Sciatic nerve (tissue), 2 donors: ENCODE measurements around the gene NUMA1. TPM values are rescaled to one million over a fixed set of nuclear protein-coding genes. Genes with fewer than 3 reads are reported as not detected.

Source experiments
- ATAC-seq: fragments of 200-7000 bp; cut with Tn5 transposase; one replicate; pipeline ENCODE4 v1.9.1; 2020; ENCODE audit warnings: mild to moderate bottlenecking, moderate library complexity
- DNase-seq: peaks from one replicate; pipeline ENCODE4 v3.0.0-alpha.2; 2020; ENCODE audit warnings: low spot score
- intact Hi-C: fragments of 100-400 bp; cut with DNase I; formaldehyde crosslinking; loops from one replicate; pipeline ENCODE4 v1.14.2; 2022
- total RNA-seq: library from RNA; stranded (reverse); fragmentation: NEBNext Ultra II Directional; extraction: Animal tissue kit (Norgen Biotek cat#: 25700); gene quantifications from one replicate; pipeline ENCODE4 v1.2.1, GENCODE V29; 2021
- donor health status: DM: no; HTN: no; CAD: no.
- donor health status: DM: no; HTN: no; CAD: no.

NUMA1 gene
- total RNA-seq, 1 donor from 2014 or later, result 241 TPM

DNA sequence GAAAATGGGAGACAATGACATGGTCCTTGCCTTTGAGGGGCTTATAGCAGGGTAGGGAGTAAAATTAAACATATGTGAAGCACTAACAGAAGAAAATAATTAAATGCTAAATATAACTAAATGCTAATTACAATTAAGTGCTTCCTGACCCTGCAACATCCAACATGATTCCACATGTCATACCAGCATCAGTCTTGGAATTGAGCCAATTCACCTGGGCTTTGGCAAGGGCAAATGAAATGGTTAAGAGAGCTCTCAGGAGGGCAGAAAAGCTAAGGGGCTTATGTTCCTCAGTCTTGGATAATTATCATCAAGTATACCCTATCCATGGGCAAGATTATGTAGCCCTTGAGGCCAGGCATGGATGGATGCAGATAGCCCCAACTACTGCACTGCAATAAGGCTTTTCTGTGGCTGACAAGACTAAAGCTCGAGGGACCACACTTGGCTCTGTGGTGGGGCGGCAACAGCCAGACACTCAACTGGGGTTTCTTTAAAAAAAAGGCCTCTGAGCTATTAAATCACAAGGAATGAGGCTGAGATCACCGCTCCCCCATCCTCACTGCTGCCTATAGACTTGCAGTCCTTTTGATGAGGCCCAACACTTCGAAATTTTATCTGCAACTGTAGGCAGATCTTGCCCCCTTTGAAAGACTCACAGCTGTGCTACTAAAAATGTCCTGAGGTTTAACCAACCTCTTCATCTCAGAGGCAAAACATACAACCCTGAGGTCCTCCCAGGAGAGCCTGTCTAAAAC lies 42.6 kb downstream of the NUMA1 start:
- ATAC-seq (no peak), DNase-seq (no peak)
- intact Hi-C loops, result no loop called here

DNA sequence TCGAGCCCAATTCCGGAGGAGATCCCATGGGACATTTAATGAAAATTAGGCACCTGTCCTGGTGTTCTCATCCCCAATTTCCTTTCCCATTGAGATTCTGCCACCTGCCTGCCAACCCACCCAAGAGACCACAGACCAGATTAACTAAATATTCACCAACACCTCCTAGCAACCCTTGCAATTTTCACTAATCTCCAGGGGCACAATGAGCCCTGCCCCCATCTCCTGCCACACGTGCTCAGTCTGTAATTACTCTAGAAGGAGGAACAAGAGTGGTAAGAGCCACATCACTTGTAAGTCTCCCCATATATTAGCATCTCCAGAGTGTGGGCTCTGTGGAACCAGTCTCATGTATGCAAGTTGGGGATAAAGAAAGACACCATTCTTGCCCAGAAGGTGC lies 43.7 kb downstream of the NUMA1 start:
- ATAC-seq (no peak), DNase-seq (no peak)
- intact Hi-C loops, result no loop called here

DNA sequence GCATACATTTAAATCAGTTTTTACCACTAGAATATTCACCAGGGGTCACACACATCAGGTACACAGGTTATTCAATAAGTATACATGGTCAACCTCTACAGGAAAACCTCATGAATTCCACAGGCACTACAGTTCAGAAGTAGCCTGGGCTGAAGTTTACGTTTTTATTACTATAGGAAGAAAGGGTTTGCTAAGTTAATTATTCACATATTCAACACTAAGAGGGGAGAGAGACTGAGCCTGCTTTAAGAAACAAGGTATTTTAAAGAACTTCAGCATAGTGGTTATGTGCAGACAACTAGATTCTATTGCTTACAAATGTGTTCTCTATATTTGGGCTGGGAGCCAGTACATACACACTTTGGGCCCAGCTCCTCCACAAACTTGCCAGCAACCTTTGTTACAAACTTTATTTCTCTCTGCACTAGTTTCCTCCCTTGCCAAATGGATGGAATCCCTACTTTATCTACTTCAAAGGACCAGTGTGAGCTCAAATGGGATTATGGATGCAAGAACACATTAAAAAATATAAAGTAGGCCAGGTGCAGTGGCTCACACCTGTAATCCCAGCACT lies 49.8 kb downstream of the NUMA1 start:
- no peak for ATAC-seq
- intact Hi-C loops, result no loop called here

DNA sequence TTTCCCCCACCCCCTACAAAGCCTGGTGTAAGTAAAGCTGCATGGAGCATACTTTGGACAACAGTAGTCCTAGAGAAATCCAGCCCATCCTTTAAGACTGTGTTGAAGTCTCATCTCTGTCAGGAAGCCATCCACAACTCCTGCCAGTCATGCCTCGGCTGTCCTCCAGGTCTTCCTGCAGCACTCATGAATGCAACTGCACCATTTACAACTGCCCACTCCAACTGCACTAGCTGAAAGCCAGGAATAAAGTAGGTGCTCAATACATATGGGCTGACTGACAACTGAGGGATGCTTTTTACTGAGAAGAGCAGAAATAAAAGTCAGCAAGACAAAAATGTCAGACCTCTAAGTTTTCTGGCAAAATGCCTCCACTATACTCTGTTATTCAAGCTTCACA lies 54.3 kb downstream of the NUMA1 start:
- intact Hi-C loops, result loop anchor here (5.0 kb wide), 1 partner anchor 71 kb away; no protein-coding TSS in a partner anchor
- peak; percentile 20 for ATAC-seq

More for the DNA sequence above, 49.8 kb downstream of the NUMA1 start:
- DNase-seq, result no peak

DNA sequence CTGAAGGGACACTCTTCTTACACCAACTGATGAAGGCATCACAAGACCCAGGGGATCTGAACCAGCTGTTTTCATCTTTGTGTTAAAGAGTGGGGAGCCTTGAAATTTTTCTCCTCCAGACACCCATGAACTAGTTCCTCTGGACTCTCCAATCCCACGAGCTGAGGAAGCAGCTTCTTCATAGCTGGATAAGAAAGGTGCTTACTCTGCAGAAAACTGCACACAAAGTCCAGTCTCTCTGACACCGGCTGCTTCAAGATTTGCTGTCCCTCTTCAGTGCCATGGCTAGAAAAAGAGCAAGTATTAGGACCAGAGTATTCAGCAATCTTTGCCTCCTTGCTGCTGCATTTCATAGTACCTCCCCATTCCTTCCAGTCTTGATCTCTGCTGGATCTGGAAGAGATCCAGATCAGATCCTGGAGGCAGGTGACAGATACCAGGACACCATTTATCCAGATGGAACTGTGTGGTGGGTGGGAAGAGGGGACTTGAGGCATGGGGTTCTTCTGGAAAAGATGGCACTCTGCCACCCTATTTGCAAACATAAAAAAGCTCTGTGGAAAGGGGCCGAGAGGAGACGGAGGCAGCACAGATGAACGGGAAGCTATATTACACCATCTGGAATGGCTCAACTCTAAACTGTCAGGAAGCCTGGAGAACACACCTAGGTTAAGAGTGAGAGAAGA lies 56.1 kb downstream of the NUMA1 start:
- ATAC-seq (no peak), DNase-seq (no peak)
- intact Hi-C loops, result no loop called here

More for the DNA sequence above, 54.3 kb downstream of the NUMA1 start:
- DNase-seq, result no peak

DNA sequence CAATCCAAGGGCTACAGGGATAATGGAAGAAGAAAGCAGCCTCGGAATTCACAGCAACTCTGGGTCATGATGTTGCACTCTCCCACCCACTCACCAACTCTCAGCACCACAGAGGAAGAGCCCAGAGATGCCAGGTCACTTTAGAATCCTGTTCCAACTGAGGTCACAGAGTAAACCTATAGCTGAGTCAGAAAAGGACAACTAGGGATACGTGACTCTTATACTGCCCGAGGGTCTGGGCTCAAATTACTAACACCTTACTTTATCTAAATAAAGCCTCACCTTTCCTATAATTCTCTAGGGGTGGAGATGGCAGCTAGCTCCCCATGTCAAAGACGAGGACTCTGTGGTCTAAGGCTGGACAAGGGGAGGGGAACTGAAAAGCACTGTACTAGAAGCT lies 57.0 kb downstream of the NUMA1 start:
- intact Hi-C loops, result no loop called here
- no peak for ATAC-seq
- DNase-seq, result no peak

DNA sequence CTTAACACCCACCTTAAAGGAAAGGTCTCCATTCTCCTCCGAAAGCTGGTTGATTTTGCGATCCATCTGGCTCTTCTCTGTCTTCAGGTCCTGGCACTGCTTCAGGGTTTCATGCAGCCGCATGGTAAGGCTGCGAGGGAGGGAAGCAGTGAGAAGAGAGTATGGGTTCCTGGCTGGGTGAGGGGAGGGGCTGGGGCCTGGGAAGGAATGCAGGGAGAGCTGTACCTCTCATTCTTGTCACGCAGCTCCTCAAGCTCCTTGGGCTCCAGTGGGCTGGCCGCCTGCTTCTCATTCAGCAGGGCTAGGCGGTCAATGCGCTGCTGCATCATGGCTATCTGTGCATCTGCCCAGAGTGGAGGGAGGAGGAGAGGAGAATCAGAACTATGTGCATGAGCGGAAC lies 62.2 kb downstream of the NUMA1 start:
- intact Hi-C loops, result no loop called here
- DNase-seq (no peak), ATAC-seq (no peak)

DNA sequence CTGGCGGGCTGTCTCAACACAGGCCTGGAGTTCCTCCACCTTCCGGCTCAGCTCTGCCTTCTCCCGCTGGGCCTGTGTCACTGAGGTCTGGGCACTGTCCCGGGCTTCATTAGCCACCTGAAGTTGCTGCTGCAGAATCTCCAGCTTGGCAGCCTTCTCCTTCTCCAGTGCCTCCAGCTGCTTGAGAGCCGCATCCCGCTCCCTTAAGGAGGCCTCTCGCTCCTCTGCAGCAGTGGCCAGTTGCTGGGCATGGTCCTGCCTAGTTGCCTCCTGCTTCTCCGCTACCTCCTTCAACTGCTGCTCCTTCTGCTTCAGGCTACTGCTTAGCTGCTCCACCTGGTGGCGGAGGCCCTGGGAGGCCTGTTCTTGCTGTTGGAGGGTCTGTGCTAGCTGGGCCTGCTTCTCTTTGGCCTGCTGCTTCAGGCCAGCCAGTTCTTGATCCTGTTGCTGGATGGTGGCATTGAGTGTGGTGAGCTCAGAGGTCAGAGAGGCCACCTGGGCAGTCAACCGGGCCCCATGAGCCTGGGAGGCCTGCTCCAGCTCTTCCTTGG lies 64.8 kb downstream of the NUMA1 start:
- DNase-seq (no peak), ATAC-seq (no peak)
- intact Hi-C loops, result no loop called here

DNA sequence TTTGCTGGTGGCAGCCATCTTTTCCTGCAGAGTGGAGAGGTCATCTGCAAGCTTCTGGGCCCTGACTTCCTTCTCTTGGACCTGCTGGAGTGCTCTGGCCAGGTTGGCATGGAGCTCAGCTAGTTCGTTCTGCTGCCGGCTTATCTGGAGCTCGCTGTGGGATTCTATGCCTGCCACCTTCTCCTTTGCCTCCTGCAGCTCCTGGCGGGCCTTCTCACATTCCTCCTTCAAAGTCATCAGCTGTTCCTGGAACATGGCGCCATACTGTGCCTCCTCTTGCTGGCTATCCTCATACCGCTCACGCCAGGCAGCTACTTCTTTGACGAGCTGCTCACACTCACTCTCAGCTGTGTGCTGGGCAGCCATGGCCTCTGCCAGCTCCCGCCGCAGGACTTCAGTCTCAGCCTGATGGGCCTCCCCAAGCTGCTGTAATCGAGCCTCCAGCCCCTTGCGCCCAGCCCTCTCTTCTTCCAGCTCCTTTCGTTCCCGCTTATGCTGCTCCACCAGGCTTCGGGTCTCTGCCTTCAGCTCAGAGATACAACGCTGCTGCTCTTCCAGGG lies 65.5 kb downstream of the NUMA1 start:
- ATAC-seq, result no peak
- intact Hi-C loops, result no loop called here
- DNase-seq, result no peak

DNA sequence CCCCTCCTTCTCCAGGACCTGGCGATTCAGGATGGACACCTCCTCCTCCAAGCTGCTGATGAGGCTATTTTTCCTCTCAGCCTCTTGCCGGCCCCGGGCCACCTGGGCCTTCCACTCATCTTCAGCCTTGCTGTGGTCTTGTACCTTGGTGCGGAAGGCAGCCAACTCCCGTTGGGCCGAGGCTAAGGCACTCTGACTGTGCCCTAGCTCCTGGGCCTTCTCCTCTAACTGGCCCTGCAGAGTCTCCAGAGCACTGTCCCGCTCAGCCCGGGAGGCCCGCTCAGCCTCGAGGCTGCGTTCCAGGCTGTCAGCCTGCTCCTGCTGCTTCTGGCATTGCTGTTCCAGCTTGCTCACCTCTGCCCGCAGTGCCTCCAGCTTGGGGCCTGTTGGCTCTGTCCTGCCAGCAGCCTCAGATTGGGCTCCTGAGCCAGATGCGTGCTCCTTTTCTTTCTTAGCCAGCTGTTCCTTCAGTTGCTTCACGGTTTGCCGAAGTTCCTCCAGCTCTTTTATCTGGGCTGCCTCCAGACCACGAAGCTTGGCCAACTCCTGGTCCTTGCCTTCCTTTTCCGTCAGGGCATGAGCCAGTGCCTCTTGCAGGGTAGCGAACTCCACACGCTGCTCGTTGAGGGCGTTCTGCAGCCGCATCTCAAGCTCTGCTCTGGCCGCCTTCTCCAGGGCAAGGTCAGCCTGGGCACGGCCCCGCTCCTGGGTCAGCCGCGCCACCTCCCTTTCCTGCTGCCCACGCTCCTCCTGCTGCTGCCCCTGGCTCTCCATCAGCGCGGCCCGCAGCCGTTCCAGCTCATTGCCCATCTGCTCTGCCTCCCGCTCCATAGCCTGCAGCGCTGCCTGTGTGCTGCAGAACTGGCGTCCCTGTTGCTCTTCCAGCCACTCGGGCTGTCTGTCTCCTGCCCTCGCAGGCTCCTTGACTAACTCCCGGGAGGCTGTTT lies 66.3 kb downstream of the NUMA1 start:
- ATAC-seq (peak; percentile 33), DNase-seq (no peak)
- intact Hi-C loops, result no loop called here

DNA sequence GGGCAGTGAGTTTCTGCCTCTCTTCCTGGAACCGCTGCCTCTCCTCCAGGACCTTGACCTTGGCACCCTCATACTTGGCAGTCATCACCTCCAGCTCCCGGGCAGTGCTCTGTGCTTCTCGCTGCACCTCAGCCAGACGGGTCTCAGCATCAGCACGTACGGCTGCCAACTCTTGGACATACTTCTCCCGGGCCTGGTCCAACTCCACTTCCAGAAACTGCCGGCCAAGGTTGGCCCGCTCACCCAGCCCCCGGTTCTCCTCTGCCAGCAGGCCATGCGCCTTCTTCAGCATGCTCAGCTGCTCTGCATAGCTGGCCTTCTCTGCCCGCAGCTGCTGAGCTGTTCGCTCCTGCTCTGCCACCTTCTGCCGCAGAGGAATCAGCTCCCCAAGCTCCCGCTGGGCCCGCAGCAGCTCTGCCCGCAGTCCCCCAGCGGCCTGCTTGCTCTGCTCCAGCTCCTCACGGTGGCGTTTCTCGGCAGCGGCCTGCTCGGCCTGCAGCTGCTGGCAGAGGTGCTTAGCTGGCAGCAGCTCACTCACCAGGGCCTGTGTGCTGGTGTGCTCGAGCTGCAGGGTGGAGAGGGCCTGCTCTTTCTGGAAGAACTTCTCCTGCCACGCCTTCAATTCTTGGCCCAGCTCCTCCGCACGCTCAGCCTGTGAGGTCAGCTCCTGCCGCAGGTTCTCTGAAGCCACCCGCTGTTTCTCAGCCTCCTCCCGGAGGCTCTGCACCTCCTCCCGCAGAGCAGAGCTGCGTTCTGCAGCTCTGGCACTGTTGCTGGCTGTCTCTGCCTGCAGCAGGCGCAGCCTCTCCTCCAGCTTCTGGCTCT lies 67.2 kb downstream of the NUMA1 start:
- ATAC-seq, result peak; percentile 88
- DNase-seq, result peak; percentile 74
- intact Hi-C loops, result no loop called here

DNA sequence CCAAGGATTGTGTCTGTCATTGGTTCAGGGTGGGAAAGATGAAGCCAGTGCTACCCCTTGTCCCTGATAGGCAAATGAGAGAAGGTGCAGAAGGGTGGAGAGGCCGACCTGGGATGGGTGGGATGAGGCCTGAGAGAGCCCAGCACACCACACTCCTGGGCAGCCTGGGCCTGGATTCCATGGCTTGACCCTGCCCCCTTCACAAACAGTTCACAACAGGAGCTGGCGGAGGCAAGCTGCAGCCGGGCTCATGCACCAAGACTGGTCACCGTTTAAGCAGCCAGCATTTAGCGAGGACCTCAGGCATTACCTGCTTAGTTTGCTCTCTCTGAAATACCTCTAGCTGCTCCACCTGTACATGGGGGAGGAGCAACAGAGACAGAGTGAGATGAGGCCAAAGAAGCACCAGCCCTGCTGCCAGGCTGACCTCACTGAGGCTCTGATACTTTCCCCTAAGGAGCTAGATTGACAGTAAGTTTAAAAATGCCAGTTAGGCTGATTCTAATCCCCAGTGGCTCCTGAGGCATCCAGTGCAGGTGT lies 68.2 kb downstream of the NUMA1 start:
- intact Hi-C loops, result no loop called here
- ATAC-seq, result no peak
- no peak for DNase-seq

DNA sequence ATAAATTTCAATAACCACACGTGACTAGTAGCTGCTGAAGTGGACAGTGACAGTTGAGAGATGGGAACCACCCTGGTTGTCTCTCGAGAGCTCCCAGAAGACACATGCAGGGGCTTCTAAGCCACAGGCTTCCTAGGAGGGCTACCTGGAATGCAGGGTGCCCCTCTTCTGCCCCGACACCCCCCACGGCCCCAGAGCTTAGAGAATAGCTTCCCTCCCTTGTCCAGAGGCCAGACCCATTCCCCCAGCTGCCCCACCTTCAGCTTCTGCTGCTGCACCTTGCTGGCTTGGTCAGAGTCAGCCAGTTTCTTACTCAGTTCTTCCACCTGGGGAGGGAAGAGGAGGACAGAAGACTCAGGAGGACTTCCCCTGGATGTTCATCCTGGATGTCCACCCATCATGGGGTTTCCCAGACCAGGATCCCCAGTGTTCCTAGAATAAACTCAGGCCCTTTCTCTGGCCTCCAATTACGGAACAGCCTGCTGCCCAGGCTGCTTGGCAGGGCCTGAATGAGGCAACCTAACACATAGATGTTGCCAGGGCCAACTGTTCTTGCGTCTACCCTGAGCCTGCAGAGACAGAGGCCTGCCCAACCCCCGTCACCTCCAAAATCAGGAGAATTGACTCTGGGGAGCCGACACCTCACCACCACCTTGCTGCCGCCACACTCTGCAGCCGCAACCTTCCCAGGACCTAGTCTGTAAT lies 69.7 kb downstream of the NUMA1 start:
- no peak for DNase-seq
- intact Hi-C loops, result no loop called here
- ATAC-seq, result no peak

DNA sequence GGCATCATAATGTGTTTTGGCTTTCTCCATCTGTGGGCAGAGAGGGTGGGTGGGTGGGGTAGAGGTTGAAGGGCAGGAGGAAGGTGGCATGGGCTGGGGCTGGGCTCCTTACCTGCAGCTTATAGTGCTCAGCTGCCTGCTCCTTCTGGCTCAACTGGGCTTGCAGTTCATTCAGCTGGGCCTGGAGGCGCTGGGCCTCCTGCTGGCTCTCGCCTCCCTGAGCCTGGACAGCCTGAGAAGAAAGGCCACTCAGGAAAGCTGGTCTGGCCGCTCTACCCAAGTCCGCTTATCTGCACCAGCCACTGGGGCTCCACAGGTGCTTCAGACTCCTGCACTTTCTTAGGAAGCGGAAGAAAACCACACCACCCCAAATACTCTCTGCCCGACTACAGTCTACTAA lies 71.2 kb downstream of the NUMA1 start:
- DNase-seq (no peak), ATAC-seq (no peak)
- intact Hi-C loops, result no loop called here

DNA sequence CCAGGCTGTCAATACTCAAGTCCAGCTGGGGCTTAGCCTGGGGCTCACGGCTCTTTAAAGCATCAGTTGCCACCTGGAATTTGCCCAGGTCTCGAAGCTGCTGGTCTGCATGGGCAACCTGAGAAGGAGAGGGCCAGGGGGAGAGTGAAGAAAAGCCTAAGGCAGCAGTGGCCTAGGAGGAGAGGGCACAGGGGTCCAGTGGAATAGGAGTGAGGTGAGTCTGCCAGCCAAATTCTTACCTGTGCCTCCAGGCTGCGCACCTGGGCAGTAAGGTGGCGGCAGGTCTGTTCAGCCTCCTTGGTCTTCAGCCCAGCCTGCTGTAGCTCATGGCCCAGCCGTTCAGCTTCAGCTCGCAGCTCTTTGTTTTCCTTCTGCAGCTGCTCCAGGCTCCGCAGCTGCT lies 71.6 kb downstream of the NUMA1 start:
- intact Hi-C loops, result no loop called here
- DNase-seq (no peak), ATAC-seq (no peak)

DNA sequence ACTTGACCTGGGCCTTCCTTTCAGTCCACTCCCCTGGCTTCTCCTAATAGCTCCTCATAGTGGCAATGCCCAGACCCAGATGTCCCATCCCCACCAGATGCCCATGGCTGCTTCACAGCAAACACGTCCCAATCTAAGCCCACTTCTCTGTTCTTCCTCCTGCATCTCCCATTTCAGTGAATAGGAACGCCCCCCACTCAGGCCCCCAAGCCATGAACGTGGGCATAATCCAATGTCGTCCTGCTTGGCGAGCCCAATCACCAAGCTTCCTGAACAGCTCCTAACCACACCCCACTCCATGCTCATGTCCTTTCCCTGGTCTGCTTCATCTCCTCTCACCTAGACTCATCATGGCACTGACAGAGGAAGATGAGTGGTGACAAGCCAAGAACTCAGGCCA lies 72.8 kb downstream of the NUMA1 start:
- intact Hi-C loops, result no loop called here
- no peak for ATAC-seq
- no peak for DNase-seq

DNA sequence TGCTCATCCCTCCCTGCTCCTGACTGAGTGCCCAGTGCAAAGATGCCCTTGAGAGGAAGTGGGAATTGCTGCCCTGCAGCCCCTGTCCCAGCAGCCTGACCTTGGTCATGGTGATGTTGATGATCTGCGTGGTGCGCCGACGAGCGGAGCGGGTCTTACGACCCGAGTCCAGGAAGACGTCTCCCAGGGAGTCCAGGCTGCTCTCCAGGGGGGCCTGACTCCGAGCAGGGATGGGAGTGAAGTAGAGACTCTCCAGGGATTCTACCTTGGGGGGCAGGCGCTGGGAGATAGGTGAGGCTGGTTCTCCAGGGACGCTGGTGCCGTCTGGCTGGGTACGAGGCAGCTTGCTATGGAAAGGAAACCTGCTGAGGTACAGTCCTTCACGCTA lies 73.3 kb downstream of the NUMA1 start:
- intact Hi-C loops, result no loop called here
- DNase-seq, result no peak

More for the DNA sequence above, 73.3 kb downstream of the NUMA1 start:
- ATAC-seq, result no peak
